ENCODE measurements around the gene CTDSPL.

DNA sequence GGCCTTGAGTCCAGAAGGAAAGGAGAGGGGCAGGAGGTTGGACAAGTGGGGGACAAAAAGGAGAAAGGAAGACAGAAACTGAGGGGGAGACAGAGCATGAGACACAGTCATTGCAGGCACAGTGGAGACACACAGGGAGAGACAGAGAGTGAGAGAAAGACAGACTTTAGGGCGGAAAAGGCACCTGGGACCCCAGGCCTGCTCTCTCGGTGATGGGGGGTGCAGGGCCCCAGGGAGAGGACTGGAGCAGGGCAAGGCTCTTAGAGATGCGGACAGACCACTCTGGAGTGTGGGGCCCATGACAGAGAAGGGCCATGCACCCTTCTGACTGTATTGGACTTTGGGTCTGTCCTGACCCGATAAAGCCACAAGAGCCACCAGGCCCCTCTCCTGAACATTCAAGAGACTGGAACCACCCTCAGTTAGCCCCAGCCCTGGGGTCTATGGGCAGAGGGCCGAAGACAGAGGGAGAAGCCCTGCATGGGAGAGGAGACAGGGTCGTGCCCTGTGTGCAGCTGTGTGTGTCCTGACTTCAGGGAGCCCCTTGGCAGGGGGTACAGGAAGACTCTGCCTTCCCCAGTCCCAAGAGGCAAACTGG is 155.3 kb downstream of the CTDSPL start:
- TF ChIP-seq EZH2phosphoT487 (IDR thresholded peaks at IDR 0.05; ENCODE audit: insufficient read depth, low read depth) (no peak), EZH2 (IDR thresholded peaks at IDR 0.05; ENCODE audit: insufficient read depth, poor library complexity, severe bottlenecking) (no peak)
